GM21576 (cell line): ENCODE measurements around the gene ANKRD63.

Experiments
- ATAC-seq: cut with Tn5 transposase; IDR thresholded peaks from one replicate; pipeline ENCODE4 v1.9.1; 2021; ENCODE audit warnings: mild to moderate bottlenecking, moderate library complexity; ENCODE audit not compliant: unreplicated experiment

Gene ANKRD63

DNA sequence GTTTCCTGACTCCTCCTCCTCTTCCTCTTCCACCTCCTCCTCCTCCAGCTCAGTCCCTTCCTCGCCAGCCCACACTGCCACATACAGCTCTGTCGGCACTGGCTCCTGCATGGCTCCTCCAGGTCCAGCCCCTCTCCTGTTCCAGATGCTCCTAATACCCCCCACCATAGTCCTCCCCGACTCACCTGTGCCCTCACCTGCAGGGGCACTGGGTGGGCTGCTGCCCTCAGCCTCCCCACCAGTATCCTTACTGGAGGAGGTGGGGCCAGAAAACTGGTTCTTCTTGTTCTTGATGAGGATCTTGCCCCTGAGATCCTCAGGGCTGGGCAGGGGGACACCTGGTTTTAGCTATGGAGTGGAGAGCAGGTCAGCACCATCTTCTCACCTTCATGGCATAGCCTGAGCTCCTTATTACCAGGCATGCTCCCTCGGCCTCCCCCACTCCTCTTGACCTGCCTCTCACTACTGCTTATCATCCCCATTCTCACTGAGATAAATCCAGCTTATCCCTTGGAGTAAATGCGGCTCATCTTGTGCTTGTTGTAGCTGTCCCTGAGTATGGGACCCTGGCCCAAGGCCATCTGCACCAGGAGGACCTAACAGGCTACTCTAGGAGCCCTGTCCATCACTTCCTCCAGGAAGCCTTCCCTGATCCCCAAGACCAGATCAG is 13.8 kb upstream of the ANKRD63 start:
- no peak for ATAC-seq

DNA sequence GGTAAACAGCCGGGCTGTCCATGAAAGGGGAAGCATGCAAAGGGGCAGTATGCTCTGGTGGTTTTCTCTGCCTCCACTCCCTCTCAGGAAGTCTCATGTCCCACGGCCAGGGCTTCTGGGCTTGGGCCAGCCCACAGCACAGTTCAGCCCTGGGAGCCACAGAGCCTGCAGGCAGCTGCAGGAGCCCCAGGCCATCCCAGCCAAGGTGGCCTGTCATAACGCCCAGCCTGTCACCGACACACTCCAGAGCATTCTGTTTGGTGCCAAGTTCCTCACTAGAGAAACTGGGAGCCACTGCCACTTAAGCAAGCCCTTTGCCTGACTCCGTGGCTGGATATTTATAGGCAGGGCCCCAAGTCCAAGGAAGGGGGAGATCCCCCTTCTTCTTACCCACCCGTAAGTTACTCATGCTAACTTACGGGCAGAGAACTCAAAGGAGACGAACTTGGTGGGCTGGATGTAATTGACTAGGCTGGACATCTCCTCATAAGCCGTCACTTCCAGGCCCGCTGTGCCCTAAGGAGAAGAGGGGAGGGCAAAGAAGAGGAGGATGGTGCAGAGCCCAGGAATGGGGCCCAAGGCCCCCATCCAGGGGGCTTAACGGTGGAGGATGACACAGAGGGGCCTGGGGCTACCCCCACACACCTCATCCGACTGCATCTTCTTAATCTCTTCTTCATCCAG is 13.2 kb upstream of the ANKRD63 start:
- no peak for ATAC-seq

DNA sequence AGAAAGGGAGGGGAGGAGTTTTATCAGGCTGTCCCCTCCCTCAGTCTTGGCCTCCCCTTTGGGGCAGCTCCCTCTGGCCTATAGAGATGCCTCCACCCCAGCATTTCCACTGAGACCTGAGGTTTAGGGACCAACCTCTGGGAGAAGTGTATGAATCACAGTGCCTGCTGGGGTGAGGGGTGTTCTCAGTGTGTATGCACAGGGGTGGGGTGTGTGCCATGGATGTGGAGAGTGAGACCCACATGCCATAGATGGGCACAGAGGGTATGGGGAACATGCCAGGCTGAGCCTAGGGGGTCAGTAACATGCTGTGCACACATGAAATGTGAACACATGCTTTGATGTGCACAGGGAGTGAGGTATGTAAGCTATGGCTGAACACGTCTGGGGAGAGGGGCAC is 12.4 kb upstream of the ANKRD63 start:
- no peak for ATAC-seq

GRCh38 chr15:40293905-40294895 is 11.3 kb upstream of the ANKRD63 start:
- ATAC-seq = no peak

DNA sequence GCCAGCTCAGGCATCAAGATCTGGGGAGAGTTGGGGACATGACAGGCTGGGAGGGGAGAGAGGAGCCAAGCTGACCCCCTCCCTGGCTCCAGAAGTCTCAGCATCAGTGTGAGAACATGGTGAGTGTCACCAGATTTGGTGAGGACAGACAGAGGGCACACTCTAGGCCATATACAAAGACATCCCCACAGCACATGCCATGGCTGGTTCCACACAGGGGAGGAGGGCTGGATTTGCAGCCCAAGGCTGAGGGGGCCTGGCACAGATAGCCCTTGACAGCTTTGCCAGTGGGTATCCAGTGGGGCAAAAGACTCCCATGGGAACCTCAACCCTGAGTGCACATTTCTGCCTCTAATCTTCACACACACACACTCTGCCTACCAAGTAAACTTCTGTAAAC is 10.1 kb upstream of the ANKRD63 start:
- no peak for ATAC-seq

DNA sequence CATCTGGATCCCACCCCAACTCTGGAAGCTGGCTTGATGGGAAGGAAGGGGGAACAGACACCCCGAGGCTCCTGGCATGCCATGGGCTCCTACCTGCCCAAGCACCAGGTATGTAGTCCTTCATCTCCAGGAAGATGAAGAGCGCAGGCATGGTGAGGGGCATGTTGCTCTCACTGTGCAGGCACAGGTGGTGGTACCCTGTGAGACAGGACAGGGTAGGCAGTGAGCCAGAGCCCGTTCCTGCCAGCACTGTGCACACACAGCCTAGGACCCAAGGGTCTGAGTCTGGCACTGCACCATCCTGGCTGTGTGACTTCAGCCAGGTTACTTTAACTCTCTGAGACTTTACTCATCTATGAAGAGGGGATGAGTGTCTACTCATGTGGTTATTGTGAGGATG is 9.4 kb upstream of the ANKRD63 start:
- ATAC-seq = no peak

DNA sequence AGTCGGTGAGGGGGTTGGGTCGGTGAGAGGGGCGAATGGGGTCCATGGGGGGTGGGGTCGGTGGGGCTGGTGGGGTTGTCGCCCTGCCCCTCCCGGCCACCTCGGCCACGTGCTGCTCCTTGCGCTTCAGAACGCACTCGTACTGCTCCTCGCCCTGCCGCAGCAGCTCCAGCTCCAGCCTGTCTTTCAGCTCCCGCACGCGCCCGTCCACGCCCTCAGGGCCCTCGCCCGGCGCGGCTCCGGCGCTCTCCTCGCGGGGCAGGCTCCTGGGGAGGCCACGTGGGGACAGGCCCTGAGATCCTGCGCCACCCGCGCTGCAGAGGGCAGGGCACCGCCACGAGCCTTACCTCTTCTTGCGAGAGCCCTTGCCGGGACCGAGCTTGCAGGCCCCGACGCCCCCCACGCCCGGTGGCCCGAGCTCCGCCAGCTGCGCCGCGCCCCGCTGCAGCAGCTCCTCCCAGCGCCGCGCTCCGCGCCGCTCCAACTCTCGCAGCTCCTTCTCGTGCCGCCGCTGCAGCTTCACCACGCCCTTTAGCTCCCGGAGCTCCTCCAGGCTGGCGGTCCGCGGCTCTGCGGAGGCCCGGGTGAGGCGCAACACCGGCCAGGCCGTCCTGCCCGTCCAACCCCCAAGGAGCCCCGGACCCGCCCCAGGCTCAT is 8.2 kb upstream of the ANKRD63 start:
- no peak for ATAC-seq

DNA sequence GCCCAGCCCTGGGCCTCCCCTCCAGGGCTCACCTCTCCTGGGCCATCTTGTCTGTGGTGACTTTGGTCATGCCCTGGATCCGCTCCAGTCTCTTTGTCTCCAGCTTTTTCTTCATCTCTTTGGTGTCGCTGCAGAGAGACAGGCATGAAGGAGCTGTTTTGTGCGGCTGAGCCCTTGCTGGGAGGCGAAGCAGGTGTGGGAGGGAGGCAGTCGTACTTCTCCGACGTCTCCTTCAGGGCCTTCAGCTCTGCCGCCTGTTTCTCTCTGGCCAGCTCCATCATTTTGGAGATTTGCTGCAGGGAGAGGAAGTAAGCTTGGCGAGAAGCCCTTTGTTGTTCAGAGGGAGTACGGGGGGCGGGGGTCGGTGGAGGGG is 7.7 kb upstream of the ANKRD63 start:
- no peak for ATAC-seq

DNA sequence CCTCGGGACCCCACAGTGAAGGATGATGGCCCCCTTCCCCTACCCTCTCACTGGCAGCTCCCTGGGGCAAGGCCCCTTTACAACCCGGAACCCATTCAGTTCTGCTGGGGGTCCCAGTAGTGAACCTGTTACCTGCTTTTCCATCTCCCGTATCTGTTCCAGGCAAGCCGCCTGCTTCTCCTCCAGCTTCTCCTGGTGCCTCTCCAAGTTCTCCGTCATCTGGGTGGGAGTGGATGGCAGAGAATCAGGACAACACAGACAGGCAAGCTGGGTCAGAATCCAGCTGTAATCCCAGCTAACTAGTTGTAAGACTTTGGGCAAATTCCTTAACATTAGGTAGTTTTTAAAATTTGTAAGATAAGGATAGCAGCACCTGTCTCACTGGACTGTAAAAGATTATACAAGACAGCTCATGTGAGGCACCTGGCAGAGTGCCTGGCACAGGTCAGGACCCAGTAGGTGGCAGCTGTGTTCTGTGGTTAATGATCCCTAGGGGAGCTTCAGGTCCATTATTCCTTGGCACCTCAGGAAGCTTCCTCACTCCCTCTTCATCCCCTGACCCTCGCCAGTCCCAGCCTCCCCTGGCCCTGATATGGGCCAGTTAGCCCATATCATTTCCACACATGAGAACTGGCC is 6.4 kb upstream of the ANKRD63 start:
- ATAC-seq = no peak

GRCh38 chr15:40287968-40288367 is 5.1 kb upstream of the ANKRD63 start:
- no peak for ATAC-seq

GRCh38 chr15:40287505-40287904 is 4.6 kb upstream of the ANKRD63 start:
- no peak for ATAC-seq

GRCh38 chr15:40286794-40287193 is 3.9 kb upstream of the ANKRD63 start:
- no peak for ATAC-seq

GRCh38 chr15:40286061-40286532 is 3.2 kb upstream of the ANKRD63 start:
- no peak for ATAC-seq

DNA sequence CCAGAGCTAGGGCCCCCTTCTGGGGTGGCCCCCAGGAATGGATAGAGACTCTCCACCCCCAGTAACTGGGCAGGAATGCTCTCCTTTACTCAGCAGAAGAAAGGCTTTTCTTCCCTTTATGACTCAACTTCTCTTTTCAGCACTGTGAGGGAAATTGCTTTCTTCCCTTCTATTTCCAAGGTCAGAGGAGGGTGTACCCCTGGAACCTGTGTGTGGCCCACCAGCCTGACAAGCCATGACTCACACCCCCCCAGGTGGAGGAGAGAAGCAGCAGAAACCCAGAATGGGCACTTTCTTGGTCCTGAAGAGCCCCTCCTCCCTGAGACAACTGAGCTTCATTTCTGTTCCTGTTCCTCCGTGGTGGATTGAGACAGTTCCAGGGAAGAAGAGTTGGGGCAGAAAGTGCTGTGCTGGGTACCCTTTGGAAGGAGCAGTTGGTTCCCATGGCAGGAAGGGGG is 2.7 kb upstream of the ANKRD63 start:
- no peak for ATAC-seq

GRCh38 chr15:40285151-40285550 is 2.3 kb upstream of the ANKRD63 start:
- no peak for ATAC-seq

DNA sequence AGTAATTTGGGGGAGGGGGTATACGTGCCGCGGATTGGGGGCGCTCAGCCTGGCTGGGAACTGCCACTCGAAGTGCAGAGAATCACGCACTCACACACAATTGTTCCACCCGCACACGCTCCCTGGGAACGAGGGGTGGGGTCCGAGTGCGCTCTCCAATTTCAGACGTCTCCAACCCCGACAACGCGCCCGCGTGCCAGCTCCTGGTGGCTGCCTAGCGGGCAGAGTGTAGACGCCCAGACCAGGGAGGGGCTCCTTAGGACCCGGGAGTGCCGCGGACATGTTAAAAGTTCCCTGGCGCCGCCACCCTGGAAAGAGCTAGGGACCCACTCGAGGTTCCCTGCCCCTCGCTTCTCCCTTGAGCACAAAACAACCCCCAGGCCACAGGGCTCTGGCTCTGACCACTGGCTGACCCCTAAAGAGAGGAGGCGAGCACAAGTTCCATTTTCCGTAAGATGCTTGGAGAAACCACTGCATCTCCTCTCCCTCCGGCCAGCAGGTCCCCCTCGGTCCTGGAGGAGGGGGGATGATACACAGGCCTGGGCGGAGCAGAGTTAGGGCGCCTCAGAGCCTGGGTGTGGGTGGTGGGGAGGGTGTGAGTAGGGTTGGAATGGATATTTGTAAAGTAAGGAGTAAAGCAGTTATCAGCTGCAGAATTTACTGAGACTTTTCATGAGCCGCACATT is 894 bp upstream of the ANKRD63 start:
- no peak for ATAC-seq

DNA sequence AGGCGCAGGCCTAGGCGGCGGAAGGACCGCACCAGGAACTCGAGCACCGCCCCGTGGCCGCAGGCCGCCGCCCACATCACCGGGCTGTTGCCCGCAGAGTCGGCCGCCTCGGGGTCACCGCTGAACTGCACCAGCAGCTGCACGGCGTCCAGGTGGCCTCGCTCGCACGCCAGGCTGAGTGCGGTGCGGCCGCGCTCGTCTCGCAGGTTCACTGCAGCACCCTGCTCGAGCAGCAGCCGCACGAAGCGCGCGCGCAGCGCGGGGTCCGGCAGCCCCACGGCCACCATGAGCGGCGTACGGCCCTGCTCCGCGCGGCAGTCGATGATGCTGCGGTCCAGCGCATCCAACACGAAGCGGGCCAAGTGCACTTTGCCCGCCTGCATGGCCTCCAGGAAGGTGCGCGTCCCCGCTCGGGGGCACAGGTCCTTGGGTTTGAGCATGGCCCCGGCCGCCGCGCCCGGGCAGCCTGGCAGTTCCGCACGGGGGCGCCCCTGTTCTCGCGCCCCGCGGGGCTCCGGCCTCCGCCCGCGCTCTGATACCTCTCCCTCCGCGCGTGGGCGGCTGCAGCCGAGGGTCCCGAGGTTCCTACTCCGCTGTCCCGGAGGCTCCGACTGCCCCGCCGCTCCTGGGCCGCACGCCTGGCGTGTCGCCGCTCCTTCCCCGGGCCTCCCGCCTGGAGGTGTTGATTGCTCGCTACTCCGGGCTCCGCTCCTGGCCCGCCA is 556 bp downstream of the ANKRD63 start:
- peak; percentile 43 for ATAC-seq

GRCh38 chr15:40281801-40282146 is 1.1 kb downstream of the ANKRD63 start:
- no peak for ATAC-seq

- ATAC-seq = no peak
Measured at GRCh38 chr15:40281057-40281800, 1.6 kb downstream of the ANKRD63 start.
